Coronary artery (tissue), 2 donors: ENCODE measurements around the gene HSD11B1L.
"Not testable (repeated sequence)": the region's sequence is repeated elsewhere in the genome, so short reads cannot be mapped to it uniquely, and the experiment has no call there.

ENCODE experiments used
- DNase-seq: peaks from one replicate; pipeline ENCODE4 v3.0.0-alpha.2; 2017; ENCODE audit warnings: low spot score
- H3K27ac ChIP-seq, 2 donors: fragments of 200-600 bp; sonication (generic); one replicate each; pipeline ENCODE4 v1.5.1; 2016 to 2019
- H3K4me3 ChIP-seq: fragments of 200-600 bp; sonication (generic); 2 replicates; pipeline ENCODE4 v1.5.1; 2016; ENCODE audit warnings: mild to moderate bottlenecking, moderate library complexity
- TF ChIP-seq, protein P1 (sequence below): fragments of 200-600 bp; sonication (generic); IDR thresholded peaks from one replicate; pipeline ENCODE4 v1.5.1; 2019; ENCODE audit warnings: antibody characterized with exemption

Gene HSD11B1L

GRCh38 chr19:5696196-5697021 lies 15.6 kb downstream of the HSD11B1L start:
- no peak overlapping the region for H3K4me3 ChIP-seq
- DNase-seq = no peak
- TF ChIP-seq, protein P1, sequence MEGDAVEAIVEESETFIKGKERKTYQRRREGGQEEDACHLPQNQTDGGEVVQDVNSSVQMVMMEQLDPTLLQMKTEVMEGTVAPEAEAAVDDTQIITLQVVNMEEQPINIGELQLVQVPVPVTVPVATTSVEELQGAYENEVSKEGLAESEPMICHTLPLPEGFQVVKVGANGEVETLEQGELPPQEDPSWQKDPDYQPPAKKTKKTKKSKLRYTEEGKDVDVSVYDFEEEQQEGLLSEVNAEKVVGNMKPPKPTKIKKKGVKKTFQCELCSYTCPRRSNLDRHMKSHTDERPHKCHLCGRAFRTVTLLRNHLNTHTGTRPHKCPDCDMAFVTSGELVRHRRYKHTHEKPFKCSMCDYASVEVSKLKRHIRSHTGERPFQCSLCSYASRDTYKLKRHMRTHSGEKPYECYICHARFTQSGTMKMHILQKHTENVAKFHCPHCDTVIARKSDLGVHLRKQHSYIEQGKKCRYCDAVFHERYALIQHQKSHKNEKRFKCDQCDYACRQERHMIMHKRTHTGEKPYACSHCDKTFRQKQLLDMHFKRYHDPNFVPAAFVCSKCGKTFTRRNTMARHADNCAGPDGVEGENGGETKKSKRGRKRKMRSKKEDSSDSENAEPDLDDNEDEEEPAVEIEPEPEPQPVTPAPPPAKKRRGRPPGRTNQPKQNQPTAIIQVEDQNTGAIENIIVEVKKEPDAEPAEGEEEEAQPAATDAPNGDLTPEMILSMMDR = no peak
- H3K27ac ChIP-seq = no peak overlapping the region

GRCh38 chr19:5697022-5697889 lies 16.4 kb downstream of the HSD11B1L start:
- TF ChIP-seq, protein P1 = no peak
- no peak overlapping the region for H3K27ac ChIP-seq
- H3K4me3 ChIP-seq = no peak overlapping the region
- DNase-seq = peak; percentile 64

GRCh38 chr19:5697890-5698634 lies 17.2 kb downstream of the HSD11B1L start:
- TF ChIP-seq, protein P1 = no peak
- DNase-seq = no peak
- Histone ChIP-seq H3K4me3 (no peak overlapping the region), H3K27ac (no peak overlapping the region)

DNA sequence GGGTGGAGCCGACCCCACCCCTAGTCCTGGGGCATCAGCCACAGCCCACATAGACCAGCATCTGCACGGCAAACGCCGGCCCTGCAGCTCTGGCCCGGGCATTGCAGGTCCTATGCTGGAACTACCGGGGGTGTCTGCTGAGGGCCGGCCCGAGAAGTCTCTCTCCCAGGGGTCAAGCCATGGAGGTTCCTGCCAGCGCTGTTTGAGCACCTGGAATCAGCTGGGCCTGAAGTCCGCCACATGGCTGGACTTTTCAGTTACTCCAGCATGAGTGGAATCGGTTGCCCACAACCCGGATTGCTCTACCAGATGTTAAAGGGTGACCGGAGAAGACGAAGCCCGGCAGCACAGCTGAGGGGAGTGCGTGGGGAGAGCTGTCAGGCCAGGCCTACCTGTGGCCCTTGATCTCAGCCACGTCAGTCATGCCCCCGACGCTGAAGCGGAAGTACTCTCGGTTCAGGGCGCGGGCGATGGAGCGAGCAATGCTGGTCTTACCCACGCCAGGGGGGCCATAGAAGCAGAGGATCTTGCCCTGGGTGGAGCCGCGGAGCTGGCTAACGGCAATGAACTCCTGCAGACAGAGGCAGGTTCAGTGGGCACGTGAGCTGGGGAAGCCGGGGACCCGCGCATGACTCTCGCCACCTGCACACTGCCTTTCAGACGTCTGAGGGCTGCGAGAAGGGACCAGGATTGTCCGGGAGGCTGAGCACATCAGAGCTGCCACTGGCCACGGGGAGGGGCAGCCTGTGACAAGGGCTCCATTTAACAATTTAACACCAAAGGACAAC lies 18.0 kb downstream of the HSD11B1L start:
- H3K4me3 ChIP-seq = no peak overlapping the region
- TF ChIP-seq, protein P1 = no peak

DNA sequence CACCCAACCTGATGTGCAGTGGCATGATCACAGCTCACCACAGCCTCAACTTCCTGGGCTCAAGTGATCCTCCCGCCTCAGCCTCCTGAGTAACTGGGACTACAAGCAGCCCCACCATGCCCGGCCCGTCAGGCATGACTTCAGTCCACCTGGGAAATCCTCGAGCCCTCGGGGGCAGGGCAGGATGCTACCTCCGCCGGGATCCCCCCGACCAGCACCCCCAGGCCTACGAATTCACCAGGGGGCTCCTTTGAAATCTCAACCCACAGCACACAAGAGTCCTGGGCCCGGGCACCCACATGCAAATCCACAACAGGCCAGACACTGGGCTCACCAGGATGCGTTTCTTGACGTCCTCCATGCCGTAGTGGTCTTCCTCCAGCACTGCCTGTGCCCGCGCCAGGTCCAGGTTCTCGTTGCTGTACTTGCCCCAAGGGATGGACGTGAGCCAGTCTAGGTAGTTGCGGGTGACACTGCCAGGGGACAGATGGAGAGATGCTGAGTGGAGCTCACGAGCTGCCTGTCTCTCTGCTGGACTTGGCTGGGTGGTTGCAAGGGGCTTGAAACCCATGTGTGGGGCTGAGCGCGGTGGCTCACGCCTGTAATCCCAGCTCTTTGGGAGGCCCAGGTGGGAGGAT lies 19.7 kb downstream of the HSD11B1L start:
- Histone ChIP-seq H3K27ac (no peak overlapping the region), H3K4me3 (no peak overlapping the region)
- TF ChIP-seq, protein P1 = no peak
- peak; percentile 61 for DNase-seq

More for the DNA sequence above, 18.0 kb downstream of the HSD11B1L start:
- H3K27ac ChIP-seq = no peak overlapping the region
- DNase-seq = no peak

DNA sequence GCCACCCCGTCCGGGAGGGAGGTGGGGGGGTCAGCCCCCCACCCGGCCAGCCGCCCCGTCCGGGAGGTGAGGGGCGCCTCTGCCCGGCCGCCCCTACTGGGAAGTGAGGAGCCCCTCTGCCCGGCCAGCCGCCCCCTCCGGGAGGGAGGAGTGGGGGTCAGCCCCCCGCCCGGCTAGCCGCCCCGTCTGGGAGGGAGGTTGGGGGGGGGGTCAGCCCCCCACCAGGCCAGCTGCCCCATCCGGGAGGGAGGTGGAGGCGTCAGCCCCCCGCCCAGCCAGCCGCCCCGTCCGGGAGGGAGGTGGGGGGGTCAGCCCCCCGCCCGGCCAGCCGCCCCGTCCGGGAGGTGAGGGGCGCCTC lies 21.2 kb downstream of the HSD11B1L start:
- DNase-seq, H3K4me3 ChIP-seq, H3K27ac ChIP-seq: not testable (repeated sequence)
